ENCODE measurements around the gene RBM33. TPM values are rescaled to one million over a fixed set of nuclear protein-coding genes. Genes with fewer than 3 reads are reported as not detected.
A peak's percentile ranks its signal among the peaks of the same experiment; 100 is the strongest.

RBM33 gene
- total and polyA plus RNA-seq, 10 of the 15 experiments (the other 5 are each of a cell fraction or from before 2014, with no cell fraction given) = 4.7 to 67.2 (median 24.3) TPM

DNA sequence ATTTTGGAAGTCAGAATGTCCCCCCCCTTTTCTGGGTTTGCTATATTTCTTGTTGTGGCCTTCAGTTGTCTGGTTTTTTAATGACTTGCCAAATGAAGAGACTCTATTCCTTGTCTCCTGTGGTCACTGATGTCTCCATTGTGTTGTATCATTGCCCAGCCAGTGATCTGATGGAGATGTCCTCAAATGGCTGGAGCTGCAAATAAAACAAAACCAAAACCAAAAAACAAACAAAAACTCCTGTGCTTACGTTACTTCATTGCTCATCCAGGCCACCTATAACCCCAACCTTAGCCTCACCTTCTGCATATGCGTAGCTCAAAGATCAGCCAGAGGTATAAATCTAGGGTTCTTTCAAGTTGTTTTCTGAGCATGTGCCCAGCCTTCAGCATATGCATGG is 5.1 kb downstream of the RBM33 start:
- FAIRE-seq = no peak
- no peak overlapping the region for H3K4me3 ChIP-seq
- in situ Hi-C loops (cut with MboI) = no loop called here
- TF ChIP-seq POLR2AphosphoS5 (IDR thresholded peaks at IDR 0.05; ENCODE audit: low read length) = 0 out of 2 replicates have a peak, but pooled peaks have one; percentile 41
- no peak for TF ChIP-seq RAD21 (IDR thresholded peaks at IDR 0.05; ENCODE audit: insufficient read depth, low read depth, low read length)
- TF ChIP-seq ZSCAN29 (IDR thresholded peaks at IDR 0.05) = no peak
- no peak for TF ChIP-seq FOS (IDR thresholded peaks at IDR 0.05; ENCODE audit: borderline replicate concordance, extremely low read depth, insufficient read length)
- no peak for TF ChIP-seq NR2C2 (IDR thresholded peaks at IDR 0.05; ENCODE audit: borderline replicate concordance, control insufficient read depth, insufficient read length, low read depth)
- TF ChIP-seq, protein P1, sequence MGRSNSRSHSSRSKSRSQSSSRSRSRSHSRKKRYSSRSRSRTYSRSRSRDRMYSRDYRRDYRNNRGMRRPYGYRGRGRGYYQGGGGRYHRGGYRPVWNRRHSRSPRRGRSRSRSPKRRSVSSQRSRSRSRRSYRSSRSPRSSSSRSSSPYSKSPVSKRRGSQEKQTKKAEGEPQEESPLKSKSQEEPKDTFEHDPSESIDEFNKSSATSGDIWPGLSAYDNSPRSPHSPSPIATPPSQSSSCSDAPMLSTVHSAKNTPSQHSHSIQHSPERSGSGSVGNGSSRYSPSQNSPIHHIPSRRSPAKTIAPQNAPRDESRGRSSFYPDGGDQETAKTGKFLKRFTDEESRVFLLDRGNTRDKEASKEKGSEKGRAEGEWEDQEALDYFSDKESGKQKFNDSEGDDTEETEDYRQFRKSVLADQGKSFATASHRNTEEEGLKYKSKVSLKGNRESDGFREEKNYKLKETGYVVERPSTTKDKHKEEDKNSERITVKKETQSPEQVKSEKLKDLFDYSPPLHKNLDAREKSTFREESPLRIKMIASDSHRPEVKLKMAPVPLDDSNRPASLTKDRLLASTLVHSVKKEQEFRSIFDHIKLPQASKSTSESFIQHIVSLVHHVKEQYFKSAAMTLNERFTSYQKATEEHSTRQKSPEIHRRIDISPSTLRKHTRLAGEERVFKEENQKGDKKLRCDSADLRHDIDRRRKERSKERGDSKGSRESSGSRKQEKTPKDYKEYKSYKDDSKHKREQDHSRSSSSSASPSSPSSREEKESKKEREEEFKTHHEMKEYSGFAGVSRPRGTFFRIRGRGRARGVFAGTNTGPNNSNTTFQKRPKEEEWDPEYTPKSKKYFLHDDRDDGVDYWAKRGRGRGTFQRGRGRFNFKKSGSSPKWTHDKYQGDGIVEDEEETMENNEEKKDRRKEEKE (IDR thresholded peaks at IDR 0.05) = no peak
- H4K20me1 ChIP-seq (ENCODE audit: control insufficient read depth, insufficient read depth) = no peaks in the 10 kb centered on the region
- SMC1A ChIA-PET (ENCODE audit: uncharacterized antibody, unreplicated experiment) = interaction anchor here (1.3 to 2.1 kb wide), 3 partner anchors 10 to 78 kb away, joined by 4 to 7 read pairs (median 5); no protein-coding TSS in a partner anchor
- BruUV-seq (replicated peaks) = no TSS peak
- no peaks in the 10 kb centered on the region for H3K27me3 ChIP-seq (replicated peaks in 1 of 2; ENCODE audit: control insufficient read depth in 2 of 2, insufficient read depth in 2 of 2, low read length in 1 of 2)
- 0 out of 2 replicates have a peak, but pooled peaks cover 3% of the 10 kb centered on the region for H3K4me1 ChIP-seq (ENCODE audit: control insufficient read depth, insufficient read depth, low read length)
- H3K79me2 ChIP-seq (ENCODE audit: control insufficient read depth, insufficient read depth, low read length) = peaks cover 99% of the 10 kb centered on the region
- peak overlapping the region; percentile 34; the same call in 1 of the 2 replicates for H3K4me2 ChIP-seq (ENCODE audit: control insufficient read depth, insufficient read depth)
- RAD21 ChIA-PET (ENCODE audit: unreplicated experiment) = interaction anchor here (2.0 kb wide), 1 partner anchor 10 kb away, joined by 6 read pairs; no protein-coding TSS in a partner anchor
- CTCF ChIA-PET = interaction anchor here (1.0 kb wide), 1 partner anchor 51 kb away, joined by 4 read pairs; no protein-coding TSS in a partner anchor
- ATAC-seq = no peak
- intact Hi-C loops (cut with micrococcal nuclease; ENCODE audit: unreplicated experiment) = loop anchor here (5.0 to 10.0 kb wide), 2 partner anchors 33 to 445 kb away; no protein-coding TSS in a partner anchor
- DNase-seq (ENCODE audit: low read depth, low spot score) = no peak
- no peak overlapping the region for H3K27ac ChIP-seq (ENCODE audit: control insufficient read depth, insufficient read depth)
- POLR2A ChIA-PET = interaction anchor here (0.6 kb wide), 1 partner anchor 354 kb away, joined by 3 read pairs; no protein-coding TSS in a partner anchor
- WGBS (ENCODE audit: insufficient coverage, insufficient replicate concordance, low lambda C conversion rate, missing lambda C conversion rate) = 100% methylated on average over 2 of the region's 2 CpGs
- H3K36me3 ChIP-seq (ENCODE audit: control insufficient read depth in 2 of 2, insufficient read depth in 2 of 2, low read length in 1 of 2) = peaks cover 0 to 8% of the 10 kb centered on the region in 2 experiments; a peak in 2 of 4 replicates
- no peak overlapping the region for H3K9ac ChIP-seq (ENCODE audit: control insufficient read depth, insufficient read depth, low read length)
- peaks cover 33% of the 10 kb centered on the region for H3K9me3 ChIP-seq (replicated peaks; ENCODE audit: control insufficient read depth, insufficient read depth, low read length)
- H2AFZ ChIP-seq (ENCODE audit: control insufficient read depth, low read depth, low read length) = no peak overlapping the region
